SK-N-SH treated with all-trans-retinoic acid at 6 μM for 48 hours (cell line): ENCODE results near the gene PATE2.

Experiments used
- ATAC-seq: fragments of 200-7000 bp; cut with Tn5 transposase; 3 replicates; pipeline ENCODE4 v1.9.1; 2020; ENCODE audit warnings: mild to moderate bottlenecking, moderate library complexity
- ARNTL ChIP-seq: fragments of 450-650 bp; formaldehyde crosslinking; IDR thresholded peaks from 2 replicates; pipeline ENCODE4 v1.5.0; 2020; ENCODE audit warnings: low read depth, mild to moderate bottlenecking, moderate library complexity, borderline replicate concordance
- BACH2 ChIP-seq: fragments of 250-450 bp; sonication (Bioruptor Pico); IDR thresholded peaks from 2 replicates; pipeline ENCODE4 v1.9.0; 2021; ENCODE audit warnings: mild to moderate bottlenecking, borderline replicate concordance
- CSDC2 ChIP-seq: fragments of 250-450 bp; sonication (Bioruptor Pico); IDR thresholded peaks from 2 replicates; pipeline ENCODE4 v1.5.0; 2020; ENCODE audit warnings: mild to moderate bottlenecking, moderate library complexity
- ESRRG ChIP-seq: fragments of 250-450 bp; sonication (Bioruptor Pico); IDR thresholded peaks from 2 replicates; pipeline ENCODE4 v1.6.1; 2021; ENCODE audit warnings: mild to moderate bottlenecking
- OSR1 ChIP-seq: fragments of 250-450 bp; sonication (Bioruptor Pico); IDR thresholded peaks from 2 replicates; pipeline ENCODE4 v1.8.0; 2022; ENCODE audit warnings: moderate library complexity, mild to moderate bottlenecking, inconsistent platforms
- PATZ1 ChIP-seq: fragments of 250-450 bp; sonication (Bioruptor Pico); IDR thresholded peaks from 2 replicates; pipeline ENCODE4 v1.8.0; 2020; ENCODE audit warnings: mild to moderate bottlenecking, moderate library complexity, borderline replicate concordance
- POU6F1 ChIP-seq: fragments of 250-450 bp; sonication (Bioruptor Pico); IDR thresholded peaks from 2 replicates; pipeline ENCODE4 v1.8.0; 2021; ENCODE audit warnings: low read depth, mild to moderate bottlenecking, moderate library complexity, borderline replicate concordance
- PPARA ChIP-seq: fragments of 250-450 bp; sonication (Bioruptor Pico); IDR thresholded peaks from 2 replicates; pipeline ENCODE4 v1.5.0; 2020; ENCODE audit warnings: mild to moderate bottlenecking, borderline replicate concordance
- RARB ChIP-seq: fragments of 250-450 bp; sonication (Bioruptor Pico); IDR thresholded peaks from 2 replicates; pipeline ENCODE4 v1.8.0; 2021; ENCODE audit warnings: mild to moderate bottlenecking, moderate library complexity
- SNAI2 ChIP-seq: fragments of 250-450 bp; sonication (Bioruptor Pico); IDR thresholded peaks from 2 replicates; pipeline ENCODE4 v1.5.0; 2020; ENCODE audit warnings: mild to moderate bottlenecking, moderate library complexity
- TCF4 ChIP-seq: fragments of 250-450 bp; sonication (Bioruptor Pico); IDR thresholded peaks from 2 replicates; pipeline ENCODE4 v1.8.0; 2021; ENCODE audit warnings: mild to moderate bottlenecking, moderate library complexity, borderline replicate concordance
- TOX ChIP-seq: fragments of 250-450 bp; sonication (Bioruptor Pico); IDR thresholded peaks from 2 replicates; pipeline ENCODE4 v1.8.0; 2021; ENCODE audit warnings: mild to moderate bottlenecking, moderate library complexity, borderline replicate concordance
- ZC3H10 ChIP-seq: fragments of 250-450 bp; sonication (Bioruptor Pico); IDR thresholded peaks from 2 replicates; pipeline ENCODE4 v1.5.1; 2021; ENCODE audit warnings: mild to moderate bottlenecking, moderate library complexity
- ZFP3 ChIP-seq: fragments of 250-450 bp; sonication (Bioruptor Pico); IDR thresholded peaks from 2 replicates; pipeline ENCODE4 v1.5.0; 2020; ENCODE audit warnings: mild to moderate bottlenecking, moderate library complexity
- ZFP30 ChIP-seq: fragments of 450-650 bp; formaldehyde crosslinking; IDR thresholded peaks from 2 replicates; pipeline ENCODE4 v1.5.0; 2022; ENCODE audit warnings: mild to moderate bottlenecking, moderate library complexity
- ZNF565 ChIP-seq: fragments of 450-650 bp; formaldehyde crosslinking; conservative IDR thresholded peaks from 2 replicates; pipeline ENCODE4 v1.5.0; 2020; ENCODE audit warnings: low read depth, mild to moderate bottlenecking, moderate library complexity
- ZNF70 ChIP-seq: fragments of 450-650 bp; formaldehyde crosslinking; IDR thresholded peaks from 2 replicates; pipeline ENCODE4 v1.5.0; 2020; ENCODE audit warnings: mild to moderate bottlenecking, moderate library complexity
- ZNF8 ChIP-seq: fragments of 450-650 bp; formaldehyde crosslinking; IDR thresholded peaks from 2 replicates; pipeline ENCODE4 v1.5.0; 2020; ENCODE audit warnings: mild to moderate bottlenecking, moderate library complexity
- TF ChIP-seq, protein P1 (sequence below): fragments of 250-450 bp; sonication (Bioruptor Pico); IDR thresholded peaks from 2 replicates; pipeline ENCODE4 v1.5.0; 2020; ENCODE audit warnings: mild to moderate bottlenecking, moderate library complexity

Gene PATE2

GRCh38 chr11:125777309-125777708 is 1.3 kb downstream of the PATE2 start:
- ATAC-seq = peak; percentile 34
- TF ChIP-seq ZNF70 = no peak
- TF ChIP-seq RARB (CRISPR knock-in tag) = no peak
- TF ChIP-seq, protein P1, sequence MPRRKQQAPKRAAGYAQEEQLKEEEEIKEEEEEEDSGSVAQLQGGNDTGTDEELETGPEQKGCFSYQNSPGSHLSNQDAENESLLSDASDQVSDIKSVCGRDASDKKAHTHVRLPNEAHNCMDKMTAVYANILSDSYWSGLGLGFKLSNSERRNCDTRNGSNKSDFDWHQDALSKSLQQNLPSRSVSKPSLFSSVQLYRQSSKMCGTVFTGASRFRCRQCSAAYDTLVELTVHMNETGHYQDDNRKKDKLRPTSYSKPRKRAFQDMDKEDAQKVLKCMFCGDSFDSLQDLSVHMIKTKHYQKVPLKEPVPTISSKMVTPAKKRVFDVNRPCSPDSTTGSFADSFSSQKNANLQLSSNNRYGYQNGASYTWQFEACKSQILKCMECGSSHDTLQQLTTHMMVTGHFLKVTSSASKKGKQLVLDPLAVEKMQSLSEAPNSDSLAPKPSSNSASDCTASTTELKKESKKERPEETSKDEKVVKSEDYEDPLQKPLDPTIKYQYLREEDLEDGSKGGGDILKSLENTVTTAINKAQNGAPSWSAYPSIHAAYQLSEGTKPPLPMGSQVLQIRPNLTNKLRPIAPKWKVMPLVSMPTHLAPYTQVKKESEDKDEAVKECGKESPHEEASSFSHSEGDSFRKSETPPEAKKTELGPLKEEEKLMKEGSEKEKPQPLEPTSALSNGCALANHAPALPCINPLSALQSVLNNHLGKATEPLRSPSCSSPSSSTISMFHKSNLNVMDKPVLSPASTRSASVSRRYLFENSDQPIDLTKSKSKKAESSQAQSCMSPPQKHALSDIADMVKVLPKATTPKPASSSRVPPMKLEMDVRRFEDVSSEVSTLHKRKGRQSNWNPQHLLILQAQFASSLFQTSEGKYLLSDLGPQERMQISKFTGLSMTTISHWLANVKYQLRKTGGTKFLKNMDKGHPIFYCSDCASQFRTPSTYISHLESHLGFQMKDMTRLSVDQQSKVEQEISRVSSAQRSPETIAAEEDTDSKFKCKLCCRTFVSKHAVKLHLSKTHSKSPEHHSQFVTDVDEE = no peak
- TF ChIP-seq TOX (CRISPR knock-in tag) = no peak
- no peak for TF ChIP-seq ZNF8
- no peak for TF ChIP-seq BACH2 (CRISPR knock-in tag)
- no peak for TF ChIP-seq OSR1 (CRISPR knock-in tag)

GRCh38 chr11:125773516-125773915 is 5.1 kb downstream of the PATE2 start:
- peak; percentile 51 for ATAC-seq
- TF ChIP-seq ZFP3 (CRISPR knock-in tag) = no peak
- TF ChIP-seq SNAI2 = no peak
- no peak for TF ChIP-seq POU6F1 (CRISPR knock-in tag)
- no peak for TF ChIP-seq CSDC2
- TF ChIP-seq, protein P1 = no peak
- TF ChIP-seq RARB (CRISPR knock-in tag) = no peak
- TF ChIP-seq ZNF565 (CRISPR knock-in tag) = no peak
- no peak for TF ChIP-seq BACH2 (CRISPR knock-in tag)
- no peak for TF ChIP-seq ZNF8
- no peak for TF ChIP-seq ARNTL (CRISPR knock-in tag)
- no peak for TF ChIP-seq ZC3H10 (CRISPR knock-in tag)
- TF ChIP-seq PPARA (CRISPR knock-in tag) = no peak

DNA sequence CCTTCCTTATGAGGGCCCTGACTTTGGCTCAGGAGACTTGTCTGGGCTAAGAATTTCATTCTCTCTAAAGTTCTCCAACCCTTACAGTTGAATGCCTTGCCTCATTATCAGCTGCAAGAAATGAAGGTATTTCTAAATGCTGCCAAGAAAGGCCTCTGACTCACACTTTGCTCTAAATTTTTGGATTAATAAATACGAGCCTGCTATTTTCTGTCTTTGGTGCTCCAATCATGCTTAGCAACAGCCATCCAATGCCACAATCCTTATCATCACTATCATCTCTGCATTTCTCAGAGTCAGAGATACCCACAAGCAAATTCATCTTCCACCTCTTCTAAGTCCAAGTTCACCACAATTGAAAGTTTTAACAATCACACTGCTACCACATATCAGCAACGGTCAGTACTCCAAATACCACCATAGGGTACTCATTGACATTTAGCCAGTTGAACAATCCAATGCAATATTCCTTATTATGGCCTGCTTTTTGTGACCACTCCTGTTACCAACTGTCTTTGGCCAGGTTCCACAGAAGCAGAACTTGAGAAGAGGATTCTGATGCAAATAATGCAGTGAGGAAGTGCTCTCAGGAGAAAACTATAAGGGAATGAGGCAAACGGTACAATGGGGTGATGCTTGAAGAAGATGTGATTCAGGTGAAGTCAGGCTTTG is 5.7 kb downstream of the PATE2 start:
- no peak for TF ChIP-seq OSR1 (CRISPR knock-in tag)
- no peak for TF ChIP-seq PATZ1 (CRISPR knock-in tag)
- TF ChIP-seq SNAI2 = no peak
- TF ChIP-seq, protein P1 = no peak
- TF ChIP-seq TCF4 = no peak
- no peak for TF ChIP-seq ZFP30 (CRISPR knock-in tag)
- TF ChIP-seq PPARA (CRISPR knock-in tag) = no peak
- no peak for TF ChIP-seq ESRRG
- TF ChIP-seq ZNF8 = no peak
- TF ChIP-seq TOX (CRISPR knock-in tag) = no peak
- peak; percentile 78 for ATAC-seq
